Measurements from ENCODE around the gene COL6A2. TPM values are rescaled to one million over a fixed set of nuclear protein-coding genes. Genes with fewer than 3 reads are reported as not detected.

COL6A2 gene
- total and polyA plus RNA-seq, 2 of the 13 experiments (the other 11 are each of a cell fraction or from before 2014, with no cell fraction given), result 0.07 to 0.41 TPM

- TF ChIP-seq MLXIP (CRISPR knock-in tag; IDR thresholded peaks at IDR 0.05; ENCODE audit: borderline replicate concordance) (no peak; the same call in 1 of the 2 replicates), MAX (IDR thresholded peaks at IDR 0.05) (no peak), PLSCR1 (CRISPR knock-in tag; IDR thresholded peaks at IDR 0.05; ENCODE audit: borderline replicate concordance) (no peak), CREM (IDR thresholded peaks at IDR 0.05) (no peak), CREM (CRISPR knock-in tag; IDR thresholded peaks at IDR 0.05) (no peak), ZKSCAN5 (CRISPR knock-in tag; IDR thresholded peaks at IDR 0.05) (no peak), UBTF (CRISPR knock-in tag; IDR thresholded peaks at IDR 0.05) (peak; percentile 70), PHF20 (CRISPR knock-in tag; IDR thresholded peaks at IDR 0.05) (no peak), HES4 (CRISPR knock-in tag; IDR thresholded peaks at IDR 0.05; ENCODE audit: borderline replicate concordance) (0 out of 2 replicates have a peak, but pooled peaks have one; percentile 69), NFAT5 (CRISPR knock-in tag; IDR thresholded peaks at IDR 0.05) (no peak), ZNF354B (CRISPR knock-in tag; IDR thresholded peaks at IDR 0.05) (no peak), ZNF740 (CRISPR knock-in tag; IDR thresholded peaks at IDR 0.05) (no peak), ZSCAN12 (CRISPR knock-in tag; IDR thresholded peaks at IDR 0.05) (no peak), ZFP1 (CRISPR knock-in tag; IDR thresholded peaks at IDR 0.05) (no peak)
Observed at GRCh38 chr21:46153247-46154154, 55.6 kb downstream of the COL6A2 start (continued).
